HG02943 (cell line): ENCODE measurements around the gene TMEM253.

Source experiments
- ATAC-seq: cut with Tn5 transposase; IDR thresholded peaks from one replicate; pipeline ENCODE4 v1.9.1; 2021; ENCODE audit warnings: mild to moderate bottlenecking, low read depth, moderate library complexity; ENCODE audit not compliant: unreplicated experiment

TMEM253 gene

DNA sequence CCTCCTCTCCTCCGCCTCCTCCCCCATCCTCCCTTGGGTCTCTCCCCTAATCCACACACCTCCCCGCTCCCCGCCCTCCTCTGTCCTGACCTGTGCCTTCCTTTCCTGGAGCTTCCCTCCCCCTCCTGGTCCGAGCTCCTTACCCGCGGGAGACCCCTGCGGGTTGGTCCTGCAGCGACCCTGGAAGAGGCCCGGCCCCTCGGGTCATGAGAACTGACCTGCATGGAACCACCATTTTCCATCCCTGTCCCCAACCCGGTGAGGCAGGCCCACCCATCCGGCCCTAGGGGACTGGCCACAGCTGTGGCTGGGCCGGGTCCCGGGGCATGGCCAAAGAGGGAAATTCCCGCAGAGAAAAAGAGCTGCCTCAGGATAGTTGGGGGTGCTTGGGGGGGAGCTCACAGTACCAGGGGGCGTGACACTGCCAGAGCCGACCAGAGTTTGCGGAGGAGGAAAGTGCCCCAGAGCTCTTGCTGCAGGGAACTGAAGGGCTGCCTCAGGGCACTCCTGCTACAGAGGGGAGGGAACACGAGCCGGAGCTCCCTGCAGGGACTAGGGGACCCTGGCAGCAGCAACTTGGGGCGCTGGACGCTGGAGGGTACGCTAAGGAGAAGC lies 30.1 kb upstream of the TMEM253 start:
- ATAC-seq = peak; percentile 17

DNA sequence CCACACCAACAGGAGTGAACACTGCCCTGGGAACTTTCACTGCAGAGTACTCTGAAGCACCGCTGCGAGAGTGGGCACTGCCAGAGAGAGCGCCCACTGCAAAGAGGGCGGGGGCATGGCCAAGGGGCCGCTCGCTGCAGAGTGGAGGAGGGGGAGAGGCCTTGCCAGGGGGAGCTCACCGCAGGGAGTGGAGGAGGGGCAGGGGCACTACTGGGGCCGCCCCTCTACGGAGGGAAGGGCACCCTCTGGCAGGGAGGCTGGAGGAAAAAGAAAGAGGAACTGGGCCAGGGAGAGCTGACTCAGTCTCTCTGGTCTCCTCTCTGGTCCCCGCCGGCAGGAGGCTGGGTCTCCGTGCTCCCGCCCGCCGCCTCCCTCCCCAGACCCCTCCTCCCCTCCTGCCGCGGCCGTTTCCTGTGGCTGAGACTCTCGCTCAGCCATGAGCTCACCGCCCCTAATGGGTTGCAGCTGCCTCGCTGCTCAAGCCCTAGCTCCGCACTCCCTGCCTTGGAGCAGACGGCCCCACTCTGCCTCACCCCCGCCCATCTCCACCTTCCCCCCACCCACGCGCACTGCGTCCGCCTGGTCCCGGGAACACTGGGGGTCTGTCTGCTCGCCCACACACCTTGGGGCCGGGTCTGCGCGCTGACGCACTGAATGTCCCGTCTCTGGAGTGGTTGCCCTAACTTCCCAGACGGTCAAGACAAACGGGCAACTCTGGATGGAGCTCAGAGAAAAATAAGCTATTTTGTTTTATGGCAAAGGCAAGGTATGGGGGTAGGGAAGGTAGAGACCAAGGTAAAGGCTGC lies 29.4 kb upstream of the TMEM253 start:
- peak; percentile 58 for ATAC-seq

DNA sequence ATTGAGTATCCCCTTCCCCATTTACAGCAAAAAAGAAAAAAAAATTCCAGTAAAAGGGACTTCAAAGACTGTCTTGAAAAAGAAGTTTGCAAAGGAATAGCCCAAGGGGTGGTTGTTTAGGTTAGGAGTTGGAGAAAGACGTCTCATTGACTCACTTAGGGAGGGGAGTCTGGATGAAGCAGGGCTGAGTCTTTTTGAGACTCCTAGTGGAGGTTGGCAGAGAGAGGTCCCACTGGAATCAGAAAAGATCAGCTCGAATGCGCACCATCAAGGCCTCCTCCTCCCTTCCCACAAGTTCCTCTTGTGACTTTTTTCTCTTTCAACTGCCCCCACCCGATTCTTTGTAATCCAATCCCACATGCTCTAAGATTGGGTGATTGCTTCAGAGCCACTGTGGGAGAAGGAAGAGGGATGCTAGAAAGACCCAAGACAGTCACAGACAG lies 28.8 kb upstream of the TMEM253 start:
- ATAC-seq = no peak

DNA sequence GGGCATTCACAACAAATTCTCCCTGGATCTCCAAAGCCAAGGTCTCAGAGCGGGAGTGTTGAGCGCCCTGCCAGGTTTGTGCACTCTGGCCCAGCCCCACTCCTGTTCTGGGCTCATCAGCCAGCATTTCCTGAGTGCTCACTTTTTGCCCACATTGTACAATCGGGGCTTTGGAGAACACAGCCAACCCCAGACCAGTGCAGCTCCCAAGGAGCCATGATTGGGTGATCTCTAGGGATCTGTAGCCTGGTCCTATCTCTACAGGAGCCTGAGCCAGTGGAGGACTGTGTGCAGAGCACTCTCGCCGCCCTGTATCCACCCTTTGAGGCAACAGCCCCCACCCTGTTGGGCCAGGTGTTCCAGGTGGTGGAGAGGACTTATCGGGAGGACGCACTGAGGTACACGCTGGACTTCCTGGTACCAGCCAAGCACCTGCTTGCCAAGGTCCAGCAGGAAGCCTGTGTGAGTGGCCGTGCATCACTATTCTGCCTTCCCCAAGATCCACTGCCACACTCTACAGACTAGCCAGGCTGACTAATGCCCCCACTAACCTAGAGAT lies 28.0 kb upstream of the TMEM253 start:
- ATAC-seq = no peak

DNA sequence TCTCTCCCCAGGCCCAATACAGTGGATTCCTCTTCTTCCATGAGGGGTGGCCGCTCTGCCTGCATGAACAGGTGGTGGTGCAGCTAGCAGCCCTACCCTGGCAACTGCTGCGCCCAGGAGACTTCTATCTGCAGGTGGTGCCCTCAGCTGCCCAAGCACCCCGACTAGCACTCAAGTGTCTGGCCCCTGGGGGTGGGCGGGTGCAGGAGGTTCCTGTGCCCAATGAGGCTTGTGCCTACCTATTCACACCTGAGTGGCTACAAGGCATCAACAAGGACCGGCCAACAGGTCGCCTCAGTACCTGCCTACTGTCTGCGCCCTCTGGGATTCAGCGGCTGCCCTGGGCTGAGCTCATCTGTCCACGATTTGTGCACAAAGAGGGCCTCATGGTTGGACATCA lies 26.9 kb upstream of the TMEM253 start:
- no peak for ATAC-seq

DNA sequence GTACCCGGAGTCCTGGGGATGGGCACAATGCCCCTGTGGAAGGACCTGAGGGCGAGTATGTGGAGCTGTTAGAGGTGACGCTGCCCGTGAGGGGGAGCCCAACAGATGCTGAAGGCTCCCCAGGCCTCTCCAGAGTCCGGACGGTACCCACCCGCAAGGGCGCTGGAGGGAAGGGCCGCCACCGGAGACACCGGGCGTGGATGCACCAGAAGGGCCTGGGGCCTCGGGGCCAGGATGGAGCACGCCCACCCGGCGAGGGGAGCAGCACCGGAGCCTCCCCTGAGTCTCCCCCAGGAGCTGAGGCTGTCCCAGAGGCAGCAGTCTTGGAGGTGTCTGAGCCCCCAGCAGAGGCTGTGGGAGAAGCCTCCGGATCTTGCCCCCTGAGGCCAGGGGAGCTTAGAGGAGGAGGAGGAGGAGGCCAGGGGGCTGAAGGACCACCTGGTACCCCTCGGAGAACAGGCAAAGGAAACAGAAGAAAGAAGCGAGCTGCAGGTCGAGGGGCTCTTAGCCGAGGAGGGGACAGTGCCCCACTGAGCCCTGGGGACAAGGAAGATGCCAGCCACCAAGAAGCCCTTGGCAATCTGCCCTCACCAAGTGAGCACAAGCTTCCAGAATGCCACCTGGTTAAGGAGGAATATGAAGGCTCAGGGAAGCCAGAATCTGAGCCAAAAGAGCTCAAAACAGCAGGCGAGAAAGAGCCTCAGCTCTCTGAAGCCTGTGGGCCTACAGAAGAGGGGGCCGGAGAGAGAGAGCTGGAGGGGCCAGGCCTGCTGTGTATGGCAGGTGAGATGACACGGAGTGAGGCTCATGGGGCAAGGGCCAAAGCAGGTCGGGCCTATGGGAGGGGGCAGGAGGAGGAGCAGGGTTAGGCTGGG lies 26.2 kb upstream of the TMEM253 start:
- ATAC-seq = no peak

DNA sequence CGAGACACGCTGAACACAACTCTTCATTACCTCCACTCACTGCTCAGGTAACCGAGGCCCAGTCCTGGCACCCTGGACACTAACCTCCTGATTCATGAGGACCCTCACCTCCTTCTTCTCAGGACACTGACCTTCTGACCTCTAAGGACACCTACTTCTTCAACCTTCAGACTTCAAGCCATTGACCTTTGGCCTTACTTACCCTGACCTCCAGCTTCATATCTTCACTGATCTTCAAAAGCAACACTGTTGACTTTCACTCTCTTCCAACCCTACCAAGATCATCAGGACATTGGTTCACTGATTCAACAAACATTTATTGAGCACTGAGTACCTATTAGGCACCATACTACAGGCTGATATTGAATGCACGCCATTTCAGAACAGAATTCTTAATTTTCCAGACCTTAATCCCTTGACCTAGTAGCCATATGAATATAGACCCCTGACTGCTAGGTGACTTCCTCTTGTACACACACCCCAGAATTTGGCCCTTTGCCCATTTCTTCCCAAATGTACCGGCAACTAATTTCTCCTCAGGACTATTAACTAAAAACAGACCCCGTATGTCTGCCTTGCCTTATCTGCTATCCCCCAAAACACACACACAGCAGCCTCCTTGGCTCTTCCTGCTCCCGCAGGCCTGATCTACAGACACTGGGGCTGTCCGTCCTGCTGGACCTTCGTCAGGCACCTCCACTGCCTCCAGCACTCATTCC lies 25.0 kb upstream of the TMEM253 start:
- ATAC-seq = no peak

DNA sequence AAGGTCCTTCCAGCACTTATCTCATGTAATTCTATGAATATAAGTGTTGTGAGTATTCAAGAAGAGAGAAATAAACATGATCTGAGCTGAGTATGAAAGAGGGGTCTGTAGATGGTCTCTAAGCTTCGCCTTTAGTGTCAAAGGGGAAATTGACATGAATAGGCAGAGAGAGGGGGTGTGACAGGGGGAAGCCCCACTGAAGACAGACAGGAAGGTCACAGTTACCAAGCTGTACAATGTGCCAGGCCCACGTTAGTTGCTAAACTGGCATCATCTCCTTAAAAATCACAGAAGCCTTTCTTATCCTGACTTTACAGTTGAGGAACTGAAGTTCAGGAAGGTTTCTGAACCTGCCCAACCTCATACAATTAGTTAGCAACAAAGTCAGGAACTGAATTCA lies 23.2 kb upstream of the TMEM253 start:
- no peak for ATAC-seq

DNA sequence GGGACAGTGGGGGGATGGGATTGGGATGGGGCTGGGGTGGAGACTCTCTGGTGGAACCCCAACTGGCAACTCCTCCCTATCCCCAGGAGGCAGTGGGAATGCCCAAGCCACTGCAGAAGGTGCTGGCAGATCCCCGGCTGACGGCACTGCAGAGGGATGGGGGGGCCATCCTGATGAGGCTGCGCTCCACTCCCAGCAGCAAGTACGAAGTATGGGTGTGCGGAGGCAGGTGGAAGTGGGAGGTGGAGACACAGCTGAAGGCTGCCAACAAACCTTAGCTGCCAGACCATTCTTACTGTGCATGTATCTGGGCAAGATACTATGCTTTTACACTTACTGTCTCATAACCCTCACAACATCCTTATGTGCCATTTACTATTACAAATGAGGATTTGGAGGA lies 22.6 kb upstream of the TMEM253 start:
- no peak for ATAC-seq

DNA sequence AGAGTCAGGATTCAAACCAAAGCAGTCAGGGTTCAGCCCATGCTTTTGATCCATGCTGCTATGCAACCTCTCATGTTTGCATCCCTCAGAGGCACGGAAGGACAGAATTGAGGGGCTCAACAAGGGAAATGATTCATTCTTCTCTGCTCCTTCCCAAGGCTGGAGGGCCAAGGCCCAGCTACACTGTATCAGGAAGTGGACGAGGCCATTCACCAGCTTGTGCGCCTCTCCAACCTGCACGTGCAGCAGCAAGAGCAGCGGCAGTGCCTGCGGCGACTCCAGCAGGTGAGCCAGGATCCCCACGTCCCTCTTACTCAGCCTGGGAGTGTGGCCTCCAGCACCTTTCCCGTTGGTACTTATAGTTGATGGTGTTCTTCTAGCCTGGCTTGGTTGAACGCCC lies 22.1 kb upstream of the TMEM253 start:
- no peak for ATAC-seq

DNA sequence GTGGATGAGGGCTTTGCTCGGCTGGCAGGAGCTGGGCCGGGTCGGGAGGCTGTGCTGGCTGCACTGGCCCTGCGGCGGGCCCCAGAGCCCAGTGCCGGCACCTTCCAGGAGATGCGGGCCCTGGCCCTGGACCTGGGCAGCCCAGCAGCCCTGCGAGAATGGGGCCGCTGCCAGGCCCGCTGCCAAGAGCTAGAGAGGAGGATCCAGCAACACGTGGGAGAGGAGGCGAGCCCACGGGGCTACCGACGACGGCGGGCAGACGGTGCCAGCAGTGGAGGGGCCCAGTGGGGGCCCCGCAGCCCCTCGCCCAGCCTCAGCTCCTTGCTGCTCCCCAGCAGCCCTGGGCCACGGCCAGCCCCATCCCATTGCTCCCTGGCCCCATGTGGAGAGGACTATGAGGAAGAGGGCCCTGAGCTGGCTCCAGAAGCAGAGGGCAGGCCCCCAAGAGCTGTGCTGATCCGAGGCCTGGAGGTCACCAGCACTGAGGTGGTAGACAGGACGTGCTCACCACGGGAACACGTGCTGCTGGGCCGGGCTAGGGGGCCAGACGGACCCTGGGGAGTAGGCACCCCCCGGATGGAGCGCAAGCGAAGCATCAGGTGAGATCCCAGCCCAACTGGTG lies 19.2 kb upstream of the TMEM253 start:
- no peak for ATAC-seq

DNA sequence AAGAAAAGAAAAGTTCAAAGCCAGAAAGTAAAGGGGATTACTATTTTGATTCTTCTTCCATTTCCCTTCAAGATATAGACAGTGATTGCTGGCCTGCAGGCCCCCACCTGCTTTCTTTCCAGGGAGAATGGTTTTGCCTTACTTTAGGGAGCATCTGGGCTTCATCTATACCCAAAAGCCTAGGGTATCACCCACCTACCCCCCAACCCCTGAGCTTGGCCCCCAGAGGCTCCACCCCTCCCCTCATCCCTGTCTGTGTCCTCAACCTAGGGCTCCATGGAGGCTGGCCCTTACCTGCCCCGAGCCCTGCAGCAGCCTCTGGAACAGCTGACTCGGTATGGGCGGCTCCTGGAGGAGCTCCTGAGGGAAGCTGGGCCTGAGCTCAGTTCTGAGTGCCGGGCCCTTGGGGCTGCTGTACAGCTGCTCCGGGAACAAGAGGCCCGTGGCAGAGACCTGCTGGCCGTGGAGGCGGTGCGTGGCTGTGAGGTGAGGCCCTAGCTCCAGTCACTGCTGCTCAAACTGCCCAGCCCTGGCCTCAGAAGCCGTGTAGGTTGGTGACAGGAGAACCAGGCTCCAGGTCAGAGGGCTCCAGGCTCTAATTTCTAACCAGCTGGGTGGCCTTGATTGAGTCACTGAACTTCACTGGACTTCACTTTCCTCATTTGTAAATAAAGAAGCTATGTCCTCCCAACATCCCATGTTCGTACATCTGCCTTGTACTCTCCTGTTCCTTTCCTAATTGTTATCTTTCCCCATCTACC lies 17.1 kb upstream of the TMEM253 start:
- no peak for ATAC-seq

DNA sequence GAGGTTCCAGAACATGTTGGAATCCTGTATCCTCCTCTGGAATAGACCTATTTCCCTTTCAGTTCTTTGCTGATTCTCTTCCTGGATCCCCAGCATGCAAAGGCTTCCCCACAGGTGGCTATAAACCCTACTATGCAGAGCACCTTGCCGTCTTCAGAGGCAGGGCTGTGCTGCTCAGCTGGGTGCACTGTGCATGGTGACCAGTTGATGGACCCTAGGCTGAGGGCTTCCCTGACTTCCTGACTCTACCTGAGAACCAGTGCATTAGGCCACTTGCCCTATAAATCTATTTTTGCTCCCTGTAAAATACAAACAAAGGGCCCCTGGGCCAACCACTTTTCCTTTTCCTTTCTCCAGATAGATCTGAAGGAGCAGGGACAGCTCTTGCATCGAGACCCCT lies 16.5 kb upstream of the TMEM253 start:
- ATAC-seq = no peak

DNA sequence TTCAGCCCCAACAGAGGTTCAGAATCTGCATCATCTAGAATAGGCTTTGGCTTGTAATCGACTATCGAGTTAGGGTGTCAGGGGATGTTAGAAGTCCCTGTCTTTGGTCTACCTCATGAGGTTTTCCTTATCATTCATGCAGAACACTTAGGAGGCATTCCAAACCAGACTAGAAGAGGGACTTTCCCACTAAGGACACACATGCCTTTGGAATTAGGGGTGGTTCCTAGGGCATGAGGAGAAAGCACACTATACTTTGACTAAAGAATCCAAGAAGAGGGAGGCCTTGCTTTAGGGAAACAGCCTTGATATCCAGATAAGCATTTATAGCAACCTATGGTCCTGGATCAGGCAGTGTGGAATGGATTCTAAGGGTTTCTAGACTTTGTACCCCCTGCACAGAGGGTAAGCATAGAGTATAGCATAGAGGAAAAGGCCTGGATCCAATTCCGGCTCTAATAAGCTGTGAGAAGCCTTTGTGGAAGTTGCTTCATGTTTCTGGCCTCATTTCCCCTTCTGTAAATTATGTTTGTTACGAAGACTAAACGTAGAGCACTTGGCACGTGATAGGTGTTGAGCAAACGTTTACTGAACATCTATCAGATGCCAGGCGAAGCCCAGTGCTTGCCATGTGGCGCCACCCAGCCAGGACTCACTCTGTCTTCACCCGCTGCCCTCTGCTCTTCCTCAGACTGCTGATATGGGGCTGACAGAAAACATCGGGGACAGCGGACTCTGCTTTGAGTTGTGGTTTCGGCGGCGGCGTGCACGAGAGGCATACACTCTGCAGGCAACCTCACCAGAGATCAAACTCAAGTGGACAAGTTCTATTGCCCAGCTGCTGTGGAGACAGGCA lies 15.6 kb upstream of the TMEM253 start:
- ATAC-seq = no peak

DNA sequence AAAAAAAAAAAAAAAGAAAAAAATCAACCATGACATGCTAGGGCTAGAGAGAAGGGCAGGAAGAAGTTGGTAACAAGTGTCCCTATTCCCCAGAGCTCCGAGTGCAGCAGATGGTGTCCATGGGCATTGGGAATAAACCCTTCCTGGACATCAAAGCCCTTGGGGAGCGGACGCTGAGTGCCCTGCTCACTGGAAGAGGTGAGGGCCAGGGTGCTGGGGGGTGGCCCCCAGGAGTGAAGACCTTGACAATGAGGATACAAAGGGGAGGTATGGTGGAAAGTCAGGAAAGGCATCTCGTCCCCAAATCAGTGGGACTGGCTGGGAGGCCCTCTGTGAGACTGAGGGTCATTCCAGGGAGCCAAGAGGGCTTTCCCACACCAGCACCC lies 14.0 kb upstream of the TMEM253 start:
- ATAC-seq = no peak

DNA sequence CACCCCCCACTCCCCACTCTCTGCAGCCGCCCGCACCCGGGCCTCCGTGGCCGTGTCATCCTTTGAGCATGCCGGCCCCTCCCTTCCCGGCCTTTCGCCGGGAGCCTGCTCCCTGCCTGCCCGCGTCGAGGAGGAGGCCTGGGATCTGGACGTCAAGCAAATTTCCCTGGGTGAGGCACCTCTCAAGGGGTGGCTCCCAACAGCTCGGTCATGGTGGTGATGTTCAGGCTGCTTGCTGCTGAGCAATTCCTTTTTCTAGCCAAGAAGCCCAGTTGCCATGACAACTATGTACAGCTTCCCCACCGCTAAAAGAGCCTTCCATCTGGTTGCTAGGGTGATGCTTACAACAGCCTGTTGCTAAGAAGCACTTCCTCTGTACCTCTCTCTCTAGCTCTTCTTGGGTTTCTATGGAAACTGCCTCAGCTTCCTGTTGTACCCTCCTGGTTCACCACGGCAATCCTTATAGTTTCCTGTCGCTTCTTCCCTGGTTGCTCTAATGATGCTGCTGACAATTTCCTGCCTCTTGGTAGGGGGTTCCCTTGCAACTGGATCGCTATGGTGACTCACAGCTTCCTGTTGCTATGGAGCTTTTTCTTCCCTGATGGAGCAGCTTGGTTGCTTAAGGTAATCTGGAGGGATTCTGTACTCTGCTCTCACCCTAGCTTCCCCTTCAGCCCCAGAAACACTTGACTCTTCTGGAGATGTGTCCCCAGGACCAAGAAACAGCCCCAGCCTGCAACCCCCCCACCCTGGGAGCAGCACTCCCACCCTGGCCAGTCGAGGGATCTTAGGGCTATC lies 13.4 kb upstream of the TMEM253 start:
- ATAC-seq = no peak

DNA sequence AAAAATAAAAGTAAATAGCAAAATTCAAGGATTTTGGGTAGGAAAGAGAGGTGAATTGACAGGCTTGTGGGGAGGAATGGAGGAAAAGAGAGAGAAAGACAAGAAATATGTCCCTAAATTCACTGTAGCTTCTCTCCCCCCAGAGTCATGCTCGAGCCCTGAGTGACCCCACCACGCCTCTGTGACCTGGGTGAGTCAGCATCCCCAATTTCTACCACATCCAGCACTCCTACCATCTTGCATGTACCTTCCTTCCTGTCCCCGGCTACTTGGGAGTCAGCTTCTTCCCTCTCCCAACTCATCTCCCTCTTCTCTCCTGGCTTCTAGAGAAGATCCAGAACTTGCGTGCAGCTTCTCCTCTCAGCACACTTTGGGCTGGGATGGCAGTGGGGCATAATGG lies 12.2 kb upstream of the TMEM253 start:
- no peak for ATAC-seq

DNA sequence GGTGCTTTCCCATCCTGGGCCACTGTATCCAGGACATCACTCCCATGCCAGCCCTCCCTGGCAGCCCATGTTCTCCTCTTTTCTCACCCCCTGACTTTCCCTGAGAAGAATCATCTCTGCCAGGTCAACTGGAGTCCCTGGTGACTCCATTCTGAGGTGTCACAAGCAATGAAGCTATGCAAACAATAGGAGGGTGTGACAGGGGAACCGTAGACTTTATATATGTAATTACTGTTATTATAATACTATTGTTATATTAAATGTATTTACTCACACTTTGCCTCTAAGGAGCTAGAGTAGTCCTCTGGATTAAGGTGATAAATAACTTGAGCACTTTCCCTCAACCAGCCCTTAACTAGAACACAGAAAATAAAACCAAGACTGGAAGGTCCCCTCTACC lies 11.6 kb upstream of the TMEM253 start:
- no peak for ATAC-seq
